HG02870 (cell line): Measurements from ENCODE around the gene ARHGAP35.
"Not testable (repeated sequence)": the region's sequence is repeated elsewhere in the genome, so short reads cannot be mapped to it uniquely, and the experiment has no call there.

Experiments used
- ATAC-seq: cut with Tn5 transposase; IDR thresholded peaks from one replicate; pipeline ENCODE4 v1.9.1; 2021; ENCODE audit warnings: mild to moderate bottlenecking, moderate library complexity; ENCODE audit not compliant: unreplicated experiment

ARHGAP35 gene

DNA sequence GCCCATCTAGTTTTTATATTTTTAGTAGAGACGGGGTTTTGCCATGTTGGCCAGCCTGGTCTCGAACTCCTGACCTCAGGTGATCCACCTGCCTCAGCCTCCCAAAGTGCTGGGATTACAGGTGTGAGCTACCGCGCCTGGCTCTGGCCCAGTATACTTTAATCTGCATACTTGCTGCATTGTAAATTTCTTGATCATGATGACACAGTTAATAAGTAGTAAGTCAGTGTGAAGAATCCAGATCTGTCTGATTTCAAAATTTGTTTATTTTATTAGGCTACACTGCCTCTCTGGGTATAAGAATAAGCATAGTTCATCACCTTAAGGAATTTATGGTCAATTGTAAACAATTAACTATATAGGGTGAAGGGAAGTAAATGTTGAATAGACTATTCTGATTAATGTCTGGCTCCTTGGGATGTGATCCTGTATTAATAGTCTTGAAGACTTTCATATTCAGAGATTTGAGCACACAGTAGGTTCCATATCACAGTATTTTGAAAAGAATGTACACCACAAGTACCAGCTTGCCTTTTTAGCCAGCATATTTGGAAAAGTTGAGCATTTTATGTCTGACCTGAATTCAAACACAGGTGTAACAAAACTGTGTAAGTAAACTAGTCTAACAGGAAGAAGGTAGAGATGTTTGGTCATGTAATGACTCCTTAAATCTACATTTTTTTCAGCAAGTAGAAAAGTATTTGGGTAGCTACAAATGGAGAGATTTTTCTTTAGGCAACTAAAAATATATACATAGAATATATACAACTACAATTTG, 7.4 kb downstream of the ARHGAP35 start:
- ATAC-seq, result no peak

DNA sequence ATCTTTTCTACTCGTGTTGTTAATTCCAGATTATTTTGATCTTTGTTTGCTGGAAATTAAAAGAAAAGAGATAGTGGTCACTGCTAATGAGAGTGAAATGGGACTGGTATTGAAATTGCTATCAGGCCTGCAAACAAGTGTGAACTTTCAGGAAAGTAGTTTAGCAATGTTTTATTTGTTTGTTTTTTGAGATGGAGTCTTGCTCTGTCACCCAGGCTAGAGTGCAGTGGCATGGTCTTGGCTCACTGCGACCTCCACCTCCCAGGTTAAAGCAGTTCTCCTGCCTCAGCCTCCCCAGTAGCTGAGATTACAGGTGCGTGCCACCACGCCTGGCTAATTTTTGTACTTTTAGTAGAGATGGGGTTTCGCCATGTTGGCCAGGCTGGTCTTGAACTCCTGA, 10.4 kb downstream of the ARHGAP35 start:
- not testable (repeated sequence) for ATAC-seq

DNA sequence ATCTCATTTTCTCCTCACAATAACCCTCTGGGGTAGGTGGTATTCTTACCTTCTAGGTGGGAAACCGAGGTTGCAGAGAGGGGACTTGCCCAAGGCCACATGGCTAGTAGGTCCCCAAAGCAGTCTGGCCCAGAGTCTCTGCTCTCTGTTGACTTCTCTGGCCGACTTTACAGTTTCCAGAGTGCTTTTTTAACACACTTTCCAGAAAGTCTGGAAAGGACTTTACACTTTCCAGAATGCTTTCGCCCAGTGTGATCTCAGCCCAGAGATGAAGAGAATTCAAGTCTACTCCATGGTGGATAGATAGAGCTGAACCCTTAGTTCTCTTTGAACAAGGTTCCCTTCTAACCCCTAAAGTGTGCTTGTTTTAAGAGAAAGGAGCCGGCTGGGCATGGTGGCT, 12.2 kb downstream of the ARHGAP35 start:
- ATAC-seq, result no peak

DNA sequence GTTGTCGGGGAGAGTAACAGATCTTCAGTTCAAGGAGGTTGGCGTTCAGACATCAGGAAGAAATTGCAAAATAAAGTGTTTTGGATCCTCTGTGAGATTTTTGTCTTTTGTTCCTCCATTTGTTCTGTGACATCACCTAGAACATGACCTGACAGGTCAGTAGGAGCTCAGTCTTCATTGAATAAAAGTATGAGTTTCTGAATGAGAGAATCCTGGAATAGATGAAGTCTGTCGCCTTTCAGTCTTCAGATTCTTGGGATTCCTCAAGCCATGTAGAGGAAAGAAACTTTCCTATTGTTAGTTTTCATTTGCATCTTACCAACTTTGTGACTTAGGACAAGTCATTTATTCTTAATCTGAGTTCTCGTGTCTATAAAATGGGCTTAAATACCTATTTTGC, 14.4 kb downstream of the ARHGAP35 start:
- no peak for ATAC-seq

DNA sequence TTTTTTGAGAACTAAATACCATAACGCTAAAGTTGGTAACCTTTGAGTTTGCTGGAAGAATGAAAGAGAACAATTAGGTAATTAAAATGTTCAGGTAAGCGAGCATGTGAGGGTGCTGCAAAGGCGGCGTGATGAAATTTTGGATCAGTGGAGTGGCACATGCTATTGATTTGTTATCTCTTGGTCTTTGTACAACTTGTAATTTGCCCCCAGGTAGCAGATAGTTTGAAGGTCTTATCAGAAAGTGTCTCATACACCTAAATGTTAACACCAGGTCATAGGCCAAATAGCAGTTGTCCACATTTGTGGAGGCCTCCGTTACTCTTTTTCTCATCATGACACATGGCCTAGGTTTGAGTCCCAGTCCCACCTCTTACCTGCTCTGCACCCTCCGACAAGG, 14.9 kb downstream of the ARHGAP35 start:
- ATAC-seq, result no peak

DNA sequence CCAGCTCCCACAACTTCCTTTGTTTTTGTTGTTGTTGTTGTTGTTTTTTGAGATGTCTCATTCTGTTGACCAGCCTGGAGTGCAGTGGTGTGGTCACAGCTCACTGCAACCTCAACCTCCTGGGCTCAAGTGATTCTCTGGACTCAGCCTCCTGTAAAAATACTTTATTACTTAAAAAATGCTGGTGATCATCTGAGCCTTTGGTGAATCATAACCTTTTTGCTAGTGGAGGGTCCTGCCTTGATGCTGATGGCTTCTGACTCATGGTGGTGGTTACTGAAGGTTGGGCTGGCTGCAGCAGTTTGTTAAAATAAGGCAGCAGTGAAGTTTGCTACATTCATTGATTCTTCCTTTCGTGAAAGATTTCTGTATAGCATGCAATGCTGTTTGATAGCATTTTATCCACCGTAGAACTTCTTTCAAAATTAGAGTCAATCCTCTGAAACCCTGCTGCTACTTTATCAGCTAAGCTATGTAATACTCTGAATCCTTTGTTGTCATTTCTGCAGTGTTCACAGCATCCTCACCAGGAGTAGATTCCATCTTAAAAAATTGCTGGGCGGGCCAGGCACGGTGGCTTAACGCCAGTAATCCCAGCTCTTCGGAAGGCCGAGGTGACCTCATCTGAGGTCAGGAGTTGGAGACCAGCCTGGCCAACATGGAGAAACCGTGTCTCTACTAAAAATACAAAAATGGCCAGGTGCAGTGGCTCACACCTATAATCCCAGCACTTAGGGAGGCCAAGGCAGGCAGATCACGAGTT, 18.0 kb downstream of the ARHGAP35 start:
- no peak for ATAC-seq

DNA sequence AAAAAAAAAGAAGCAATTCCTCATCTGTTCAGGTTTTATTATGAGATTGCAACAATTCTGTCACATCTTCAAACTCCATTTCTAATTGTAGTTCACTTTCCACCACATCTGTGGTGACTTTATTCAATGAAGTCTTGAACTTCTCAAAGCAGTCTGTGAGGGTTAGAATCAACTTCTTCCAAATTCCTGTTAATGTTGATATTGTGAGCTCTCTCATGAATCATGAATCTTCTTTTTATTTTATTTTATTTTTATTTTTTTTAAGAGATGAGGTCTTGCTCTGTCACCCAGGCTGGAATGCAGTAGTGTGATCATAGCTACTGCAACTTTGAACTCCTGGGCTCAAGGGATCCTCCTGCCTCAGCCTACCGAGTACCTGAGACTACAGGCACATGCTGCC, 19.6 kb downstream of the ARHGAP35 start:
- ATAC-seq, result no peak

DNA sequence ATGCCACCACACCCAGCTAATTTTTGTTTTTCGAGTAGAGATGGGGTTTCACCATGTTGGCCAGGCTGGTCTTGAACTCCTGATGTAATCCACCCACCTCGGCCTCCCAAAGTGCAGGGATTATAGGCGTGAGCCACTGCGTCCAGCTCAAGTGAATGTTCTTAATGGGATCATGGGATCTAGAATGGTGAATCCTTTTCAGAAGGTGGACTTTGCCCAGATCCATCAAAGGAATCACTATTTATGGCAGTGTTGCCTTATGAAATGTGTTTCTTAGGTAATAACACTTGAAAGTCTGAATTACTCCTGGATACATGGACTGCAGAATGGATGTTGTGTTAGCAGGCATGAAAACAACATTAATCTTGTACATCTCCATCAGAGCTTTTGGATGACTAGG, 20.3 kb downstream of the ARHGAP35 start:
- no peak for ATAC-seq

DNA sequence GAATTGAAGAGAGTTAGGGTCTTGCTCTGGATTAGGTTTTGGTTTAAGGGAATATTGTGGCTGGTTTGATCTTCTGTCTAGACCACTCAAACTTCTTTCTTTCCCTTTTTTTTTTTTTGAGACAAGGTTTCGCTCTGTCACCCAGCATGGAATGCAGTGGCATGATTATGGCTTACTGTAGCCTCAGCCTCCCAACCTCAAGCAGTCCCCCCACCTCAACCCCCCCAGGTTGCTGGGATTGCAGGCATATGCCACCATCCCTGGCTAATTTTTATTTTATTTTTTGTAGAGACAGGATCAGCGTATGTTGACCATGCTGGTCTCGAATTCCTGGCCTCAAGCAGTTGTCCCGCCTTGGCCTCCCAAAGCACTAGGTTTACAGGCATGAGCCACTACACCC, 21.2 kb downstream of the ARHGAP35 start:
- ATAC-seq, result no peak

DNA sequence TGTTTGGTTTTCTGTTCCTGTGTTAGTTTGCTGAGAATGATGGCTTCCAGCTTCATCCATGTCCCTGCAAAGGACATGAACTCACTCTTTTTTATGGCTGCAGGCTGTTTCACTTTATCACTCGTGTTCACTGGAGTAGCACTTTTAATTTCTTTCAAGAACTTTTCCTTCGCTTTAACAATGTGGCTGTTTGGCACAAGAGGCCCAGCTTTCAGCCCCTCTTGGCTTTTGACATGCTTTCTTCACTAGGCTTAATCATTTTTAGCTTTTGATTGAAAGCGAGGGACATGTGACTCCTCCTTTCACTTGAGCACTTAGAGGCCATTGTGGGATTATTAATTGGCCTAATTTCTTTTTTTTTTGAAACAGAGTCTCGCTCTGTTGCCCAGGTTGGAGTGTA, 22.0 kb downstream of the ARHGAP35 start:
- ATAC-seq, result not testable (repeated sequence)

DNA sequence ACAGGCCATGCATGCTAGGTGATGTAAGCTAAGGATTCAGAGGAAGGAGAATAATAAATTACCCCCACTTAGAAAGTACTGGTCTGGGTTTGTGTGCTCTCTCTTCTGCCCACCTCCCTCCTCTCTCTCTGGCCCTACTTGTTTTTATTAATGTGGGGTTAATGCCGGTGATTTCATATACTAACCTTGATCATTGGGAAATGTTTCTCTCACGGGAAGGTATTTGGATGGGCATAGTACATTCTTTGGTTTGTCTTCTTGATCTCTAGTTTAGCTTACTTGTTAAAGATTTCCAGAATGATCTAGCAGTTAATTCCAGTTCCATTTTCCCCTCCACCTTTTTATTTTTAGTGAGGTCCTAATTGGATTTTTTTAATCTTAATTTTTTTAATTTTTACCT, 24.6 kb downstream of the ARHGAP35 start:
- no peak for ATAC-seq

DNA sequence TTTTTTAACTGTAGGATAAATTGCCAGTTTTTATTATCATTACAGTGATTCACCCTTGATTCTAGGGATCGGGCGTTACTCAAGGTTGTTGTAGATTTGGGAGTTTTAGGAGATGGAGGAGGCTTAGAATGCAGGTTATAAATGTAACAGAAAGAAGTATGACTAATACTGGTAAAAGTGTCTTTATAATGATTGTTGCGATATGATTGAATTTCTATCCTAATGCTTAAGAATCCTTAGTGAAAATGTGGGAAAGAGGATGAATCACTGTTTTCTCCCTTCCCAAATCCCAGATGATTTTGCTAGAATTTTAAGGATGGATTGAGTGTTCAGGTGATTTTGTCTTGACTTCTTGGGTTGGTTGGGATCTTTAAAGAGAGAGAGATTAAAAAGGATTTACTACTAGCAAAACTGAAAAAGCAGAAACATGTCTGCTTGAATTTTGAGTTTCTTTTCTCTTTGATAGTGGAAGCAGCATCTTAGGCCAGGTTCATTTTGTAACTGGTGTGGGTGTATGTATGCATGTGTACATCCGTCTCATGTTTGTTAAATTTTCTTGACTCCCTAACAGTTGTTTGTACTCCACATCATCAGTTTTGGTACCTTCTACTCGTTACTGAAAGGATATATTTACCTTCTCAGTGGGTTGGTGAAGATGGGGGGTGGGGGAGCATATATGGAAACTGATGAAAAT, 25.9 kb downstream of the ARHGAP35 start:
- no peak for ATAC-seq

DNA sequence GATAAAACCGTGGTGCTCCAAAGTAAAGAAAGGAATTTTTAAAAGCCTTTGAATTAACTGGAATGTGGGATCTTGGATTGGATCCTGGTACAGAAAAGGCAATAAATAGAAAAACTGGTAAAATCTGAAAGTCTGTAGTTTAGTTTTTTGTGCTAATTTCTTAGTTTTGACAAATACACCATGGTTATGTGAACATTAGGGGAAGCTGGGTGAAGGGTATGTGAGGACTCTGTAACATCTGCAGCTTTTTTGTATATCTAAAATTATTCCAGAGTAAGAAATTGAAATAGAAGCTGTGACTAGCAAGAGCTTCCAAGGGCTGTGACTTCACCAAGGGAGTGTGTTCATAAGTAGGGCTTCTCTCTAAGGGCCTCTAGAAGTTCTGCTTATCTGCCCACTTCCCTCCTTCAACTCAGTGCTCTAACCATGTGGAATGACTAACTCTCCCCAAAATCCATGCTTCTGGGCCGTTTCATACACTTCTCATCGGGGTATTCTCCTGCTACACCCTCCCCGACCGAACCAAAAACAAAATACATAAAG, 26.5 kb downstream of the ARHGAP35 start:
- no peak for ATAC-seq

DNA sequence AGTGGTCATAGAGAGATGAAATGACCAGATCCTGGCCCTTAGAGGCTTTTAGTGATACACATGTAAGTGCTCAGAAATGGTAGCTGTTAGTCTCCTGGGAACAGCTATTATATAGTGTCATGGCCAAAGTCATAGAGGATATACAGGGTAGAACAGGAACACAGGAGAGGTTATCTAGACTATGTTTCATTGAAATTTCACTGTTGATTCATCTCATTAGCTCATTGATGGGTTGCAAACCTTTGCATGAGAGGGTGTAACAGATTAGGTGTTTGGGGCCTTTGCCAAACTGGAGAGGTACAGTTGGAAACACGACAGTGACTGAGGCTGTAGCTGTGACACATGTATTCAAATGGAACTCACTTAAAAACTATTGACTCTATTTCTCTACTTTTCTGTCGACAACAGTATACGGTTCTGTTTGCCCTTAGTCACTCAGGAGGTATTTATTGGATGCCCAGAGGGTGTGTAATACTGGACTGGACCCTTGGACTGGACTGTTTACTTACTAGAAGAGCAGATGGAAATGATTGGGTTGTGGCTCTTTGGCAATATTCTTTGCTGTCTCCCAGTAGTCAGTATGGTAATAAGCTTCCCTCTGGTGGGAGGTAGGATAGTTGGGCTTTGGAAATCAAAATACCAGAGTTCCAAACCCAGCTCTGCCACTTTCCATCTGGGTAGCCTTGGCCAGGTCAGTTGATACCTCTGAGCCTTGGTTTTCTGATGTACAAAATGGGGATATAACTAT, 29.8 kb downstream of the ARHGAP35 start:
- no peak for ATAC-seq

DNA sequence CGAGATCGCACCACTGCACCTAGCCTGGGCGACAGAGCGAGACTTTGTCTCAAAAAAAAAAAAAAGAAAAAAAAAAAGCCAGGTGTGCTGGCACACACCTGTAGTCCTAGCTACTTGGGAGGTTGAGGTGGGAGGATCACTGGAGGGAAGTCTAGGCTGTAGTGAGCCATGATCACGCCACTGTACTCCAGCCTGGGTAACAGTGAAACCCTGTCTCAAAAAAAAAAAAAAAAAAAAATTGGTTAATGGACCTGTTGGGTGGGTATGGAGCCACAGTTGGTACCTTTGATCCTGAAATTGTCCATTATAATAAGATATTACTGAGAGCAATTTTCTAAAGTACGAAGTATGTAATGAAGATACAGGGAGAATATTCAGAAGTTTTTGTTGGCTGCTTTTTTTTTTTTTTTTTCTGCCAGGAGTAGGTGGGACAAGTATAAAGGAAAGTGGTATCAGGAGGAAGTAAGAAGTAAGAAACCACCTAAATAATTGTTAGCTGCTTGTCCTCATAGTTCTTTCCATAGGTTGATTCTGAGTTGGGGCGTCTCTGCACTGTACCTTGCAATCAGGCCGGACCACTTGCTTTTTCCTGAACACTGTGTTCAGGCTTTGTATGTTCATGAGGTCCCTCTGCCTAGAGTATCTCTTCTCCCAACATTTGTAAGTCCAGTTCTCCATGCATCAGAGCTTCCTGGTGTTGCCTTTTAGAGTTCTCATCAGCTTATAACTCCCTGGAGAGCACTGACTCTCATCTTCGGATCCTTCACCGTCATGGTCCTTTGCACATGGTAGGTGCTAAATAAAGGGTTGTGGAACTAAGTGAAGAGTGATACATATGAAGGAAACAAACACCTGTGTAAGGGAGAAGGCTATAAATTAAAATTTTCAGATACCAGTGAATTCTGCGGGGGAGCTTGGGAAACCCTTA, 31.7 kb downstream of the ARHGAP35 start:
- ATAC-seq, result no peak

DNA sequence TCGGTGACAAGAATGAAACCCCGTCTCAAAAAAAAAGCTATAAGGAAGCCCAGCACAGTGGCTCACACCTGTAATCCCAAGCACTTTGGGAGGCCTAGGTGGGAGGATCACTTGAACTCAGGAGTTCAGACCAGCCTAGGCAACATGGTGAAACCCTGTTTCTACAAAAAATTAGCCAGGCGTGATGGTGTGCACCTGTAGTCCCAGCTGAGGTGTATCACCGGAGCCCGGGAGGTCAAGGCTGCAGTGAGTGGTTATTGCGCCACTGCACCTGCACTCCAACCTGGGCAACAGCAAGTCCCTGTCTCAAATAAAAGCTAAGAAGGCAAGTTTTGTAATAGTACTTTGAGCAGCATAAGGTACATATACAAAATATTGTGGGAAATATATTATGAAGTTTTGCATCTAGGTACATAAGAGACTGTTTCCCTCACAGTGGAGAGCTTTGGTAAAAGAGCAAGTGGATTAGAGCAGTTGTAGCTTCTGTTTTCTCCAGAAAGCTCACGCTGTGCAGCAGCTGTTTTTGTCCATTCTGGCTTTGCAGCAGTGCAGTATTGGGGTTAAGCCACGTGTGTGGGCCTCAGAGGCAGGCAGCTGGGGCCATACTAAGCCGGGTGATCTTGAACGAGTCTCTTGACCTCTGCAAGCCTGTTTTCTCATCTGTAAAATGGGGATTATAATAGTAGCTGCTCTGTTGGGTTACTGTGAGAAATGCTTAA, 35.4 kb downstream of the ARHGAP35 start:
- ATAC-seq, result no peak

DNA sequence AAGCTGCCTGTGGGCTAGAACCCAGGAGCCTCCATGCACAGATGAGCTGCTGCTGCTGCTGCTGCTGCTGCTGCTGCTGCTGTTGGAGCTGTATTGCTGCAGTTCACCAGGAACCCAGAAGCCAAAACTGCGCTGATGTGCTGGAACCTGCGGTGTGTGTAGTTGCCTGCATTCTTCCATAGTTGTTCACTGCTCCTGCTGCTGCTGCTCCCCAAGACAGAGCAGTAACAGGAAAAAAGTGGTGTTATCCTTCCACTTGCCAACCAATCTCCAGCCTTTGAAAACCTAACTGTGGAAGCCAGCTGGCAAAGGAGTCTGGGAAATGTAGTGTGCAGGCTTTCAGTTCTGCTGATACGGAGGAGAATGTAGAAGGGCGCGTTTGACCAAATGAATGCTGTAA, 37.9 kb downstream of the ARHGAP35 start:
- no peak for ATAC-seq

DNA sequence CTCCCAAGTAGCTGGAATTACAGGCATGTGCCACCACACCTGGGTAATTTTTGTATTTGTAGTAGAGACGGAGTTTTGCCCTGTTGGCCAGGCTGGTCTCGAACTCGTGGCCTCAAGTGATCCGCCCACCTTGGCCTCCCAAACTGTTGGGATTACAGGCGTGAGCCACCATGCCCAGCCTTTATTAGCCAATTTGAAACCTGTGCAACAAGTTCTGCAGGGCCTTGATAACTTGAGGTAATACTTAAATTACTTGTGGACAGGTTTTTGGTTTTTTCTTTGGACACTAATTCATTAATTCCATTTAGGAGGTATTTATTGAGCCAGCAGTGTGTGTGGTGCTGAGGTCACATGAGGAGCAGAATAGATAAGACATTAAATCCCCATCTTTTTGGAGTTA, 39.5 kb downstream of the ARHGAP35 start:
- no peak for ATAC-seq
